Inferior parietal cortex (tissue), 1 donor: ENCODE measurements around the gene HAPLN1.

Experiments
- DNase-seq: peaks from one replicate; pipeline ENCODE4 v3.0.0-alpha.2; 2016; ENCODE audit errors: extremely low spot score

The HAPLN1 gene

GRCh38 chr5:83718195-83718825 is 2.3 kb downstream of the HAPLN1 start:
- DNase-seq: peak; percentile 79

DNA sequence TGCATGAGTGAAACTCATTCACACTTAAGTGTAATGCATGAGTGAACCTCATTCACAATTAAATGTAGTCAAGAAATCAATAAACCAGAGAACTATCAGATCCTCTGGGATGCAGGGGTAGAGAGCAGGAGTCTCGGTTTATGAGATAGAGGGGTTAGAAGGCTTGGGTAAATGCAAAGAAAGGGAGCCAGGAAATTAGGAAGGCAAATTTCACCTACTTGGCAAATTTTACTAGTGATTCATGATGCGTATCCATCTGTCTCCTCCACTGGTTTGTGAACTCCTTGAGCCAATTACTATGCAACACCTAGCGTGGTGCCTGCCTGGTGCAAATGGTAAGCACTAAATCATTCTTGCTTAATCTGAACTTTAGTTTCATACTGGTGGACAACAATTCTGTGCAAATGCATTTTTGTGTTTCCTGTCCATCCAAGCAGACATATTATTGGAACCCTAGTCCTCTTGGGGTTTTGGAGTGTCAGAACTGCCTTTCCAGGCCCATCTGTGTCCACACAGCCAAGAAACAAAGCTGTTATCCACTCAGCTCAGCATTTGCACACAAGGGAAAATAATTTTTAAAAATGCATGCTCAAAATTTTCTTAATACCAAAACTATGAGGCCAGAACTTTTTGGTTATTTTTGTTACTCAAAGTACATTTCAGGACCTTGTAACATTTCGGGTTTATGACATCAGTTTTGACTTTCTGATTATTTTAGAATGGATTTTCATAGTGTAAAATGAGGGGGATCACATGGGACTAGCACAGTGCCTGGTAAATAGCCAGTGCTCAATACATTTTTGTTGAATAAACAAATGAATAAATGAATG is 5.2 kb downstream of the HAPLN1 start:
- no peak for DNase-seq

GRCh38 chr5:83714810-83715209 is 5.8 kb downstream of the HAPLN1 start:
- no peak for DNase-seq

GRCh38 chr5:83711982-83712601 is 8.6 kb downstream of the HAPLN1 start:
- peak; percentile 82 for DNase-seq

DNA sequence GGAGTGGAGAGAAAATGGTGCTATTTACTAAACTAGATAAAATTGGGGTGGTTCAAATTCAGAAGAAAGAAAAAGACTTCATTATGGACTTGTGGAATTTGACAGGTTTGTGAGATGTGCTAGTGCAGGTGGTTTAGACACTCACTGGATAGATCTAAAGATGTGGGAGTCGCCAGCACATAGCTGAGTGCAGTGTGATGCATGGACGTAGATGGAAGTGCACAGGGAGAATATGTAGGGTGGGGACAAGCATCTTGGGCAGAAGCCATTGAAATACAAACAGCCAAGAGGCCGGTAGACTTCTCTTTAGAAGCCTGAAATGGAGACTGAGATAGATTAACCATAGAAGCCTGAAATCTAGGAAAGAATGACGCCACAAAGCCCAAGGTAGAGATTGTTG is 10.7 kb downstream of the HAPLN1 start:
- DNase-seq: no peak

GRCh38 chr5:83708170-83708569 is 12.5 kb downstream of the HAPLN1 start:
- no peak for DNase-seq

DNA sequence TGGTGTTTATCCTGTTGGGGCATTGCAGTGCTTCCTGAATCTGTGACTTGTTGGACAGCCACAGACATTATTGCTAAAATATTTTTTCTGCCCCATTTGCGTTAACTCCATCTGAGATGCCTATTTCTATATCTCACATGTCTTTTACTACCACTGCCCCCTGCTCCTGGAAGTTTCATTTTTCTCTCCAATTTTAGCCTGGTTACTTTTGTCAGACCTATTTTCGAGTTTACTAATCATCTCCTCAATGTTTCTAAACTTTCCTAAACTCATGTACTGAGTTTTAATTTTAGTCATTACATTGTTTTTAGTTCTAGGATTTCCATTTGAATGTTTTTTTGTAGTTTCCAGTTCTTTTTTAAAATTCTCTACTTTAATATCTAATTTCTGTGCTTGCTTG is 17.6 kb downstream of the HAPLN1 start:
- DNase-seq: no peak

DNA sequence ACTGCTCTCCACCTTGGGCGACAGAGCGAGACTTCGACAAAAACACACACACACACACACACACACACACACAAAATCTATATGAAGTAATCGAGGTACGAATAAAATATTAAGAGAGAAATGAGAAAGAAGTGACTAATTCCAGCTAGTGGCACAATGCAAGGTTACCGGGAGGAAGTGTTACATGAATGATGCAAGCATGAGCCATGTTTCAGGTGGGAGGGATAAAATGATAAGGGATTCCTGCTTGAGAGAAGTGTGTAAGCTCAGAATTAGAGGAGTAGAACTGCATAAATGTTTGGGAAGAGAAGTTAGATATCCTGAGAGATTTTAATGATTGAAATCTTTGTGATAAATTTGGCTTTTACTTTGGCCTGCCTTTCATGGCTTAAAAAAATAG is 18.8 kb downstream of the HAPLN1 start:
- no peak for DNase-seq

DNA sequence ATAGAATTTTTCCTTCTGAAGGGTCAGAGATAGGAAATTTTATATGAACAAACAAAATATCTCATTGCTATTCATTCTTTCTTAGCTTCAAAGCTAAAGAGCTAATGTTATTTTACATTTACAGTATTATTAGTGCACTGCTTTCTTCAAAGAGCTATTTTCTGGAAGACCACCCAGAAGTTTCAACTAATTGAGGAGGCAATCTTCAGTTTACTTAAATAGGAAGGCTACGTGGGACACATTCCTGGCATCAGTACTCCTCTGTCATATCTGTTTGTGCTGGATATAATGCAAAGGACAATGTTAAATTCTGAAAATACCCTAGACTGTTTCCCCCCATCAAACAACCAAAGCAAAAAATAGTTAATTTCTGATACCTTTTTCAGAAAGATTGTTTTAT is 30.8 kb downstream of the HAPLN1 start:
- no peak for DNase-seq

GRCh38 chr5:83688281-83688680 is 32.4 kb downstream of the HAPLN1 start:
- DNase-seq: no peak

- no peak for DNase-seq
Observed at GRCh38 chr5:83687124-83687619, 33.5 kb downstream of the HAPLN1 start.

GRCh38 chr5:83686251-83686650 is 34.4 kb downstream of the HAPLN1 start:
- no peak for DNase-seq

DNA sequence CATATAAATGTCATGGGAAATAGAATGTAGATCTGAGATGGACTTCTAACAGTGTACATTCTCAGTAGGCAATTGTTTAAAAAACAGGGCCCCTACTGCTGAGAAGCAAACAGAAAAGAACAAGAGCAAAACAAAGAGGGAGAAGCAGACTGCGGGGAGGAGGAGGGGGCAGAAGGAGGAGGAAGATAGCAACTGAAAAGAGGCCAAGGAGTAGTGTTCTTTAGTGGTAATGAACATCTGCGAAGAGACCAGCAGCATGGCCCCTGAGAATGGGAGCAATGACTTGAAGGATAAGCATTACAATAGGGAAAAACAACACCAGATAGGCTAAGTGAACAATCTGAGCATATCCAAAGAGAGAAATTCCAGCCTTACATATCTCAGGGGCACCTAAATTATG is 36.8 kb downstream of the HAPLN1 start:
- no peak for DNase-seq

- no peak for DNase-seq
Observed at GRCh38 chr5:83672646-83673045, 48.0 kb downstream of the HAPLN1 start.

- no peak for DNase-seq
Observed at GRCh38 chr5:83672158-83672557, 48.5 kb downstream of the HAPLN1 start.

DNA sequence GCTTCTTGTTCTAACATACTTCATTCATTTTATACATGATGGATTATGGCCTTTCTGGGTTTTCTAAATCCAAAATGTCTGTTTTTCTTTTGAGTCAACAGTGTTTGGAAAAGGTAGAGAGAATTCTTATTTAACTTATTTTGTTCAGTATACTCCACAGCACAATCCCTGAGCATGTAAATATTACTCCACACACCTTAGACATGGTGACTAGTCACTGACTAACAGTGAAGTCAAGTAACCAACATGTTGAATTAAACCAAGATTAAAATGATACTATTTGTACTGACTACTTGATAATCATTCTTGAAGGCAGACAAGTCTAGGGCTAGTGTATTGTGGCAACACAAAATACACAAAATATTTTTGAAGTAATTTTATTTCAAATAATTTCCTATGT is 55.0 kb downstream of the HAPLN1 start:
- no peak for DNase-seq

DNA sequence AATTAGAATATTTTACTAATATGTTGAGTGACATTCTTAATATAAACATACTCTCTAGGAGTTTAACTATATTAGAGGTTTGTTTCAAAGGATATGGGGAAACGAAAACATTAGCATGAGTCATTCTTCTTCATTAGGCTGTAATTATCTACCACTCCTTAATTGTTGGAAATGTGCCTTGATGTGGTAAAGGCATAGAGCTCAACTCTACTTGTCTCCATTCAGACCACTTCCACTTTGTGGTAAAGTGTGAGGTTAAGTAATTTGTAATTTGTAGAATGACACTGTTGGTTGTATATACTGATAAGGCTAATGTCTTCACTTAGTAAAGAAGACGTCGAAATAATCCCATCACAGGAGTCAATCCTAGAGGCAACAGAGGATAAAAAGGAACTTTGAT is 58.1 kb downstream of the HAPLN1 start:
- DNase-seq: no peak

DNA sequence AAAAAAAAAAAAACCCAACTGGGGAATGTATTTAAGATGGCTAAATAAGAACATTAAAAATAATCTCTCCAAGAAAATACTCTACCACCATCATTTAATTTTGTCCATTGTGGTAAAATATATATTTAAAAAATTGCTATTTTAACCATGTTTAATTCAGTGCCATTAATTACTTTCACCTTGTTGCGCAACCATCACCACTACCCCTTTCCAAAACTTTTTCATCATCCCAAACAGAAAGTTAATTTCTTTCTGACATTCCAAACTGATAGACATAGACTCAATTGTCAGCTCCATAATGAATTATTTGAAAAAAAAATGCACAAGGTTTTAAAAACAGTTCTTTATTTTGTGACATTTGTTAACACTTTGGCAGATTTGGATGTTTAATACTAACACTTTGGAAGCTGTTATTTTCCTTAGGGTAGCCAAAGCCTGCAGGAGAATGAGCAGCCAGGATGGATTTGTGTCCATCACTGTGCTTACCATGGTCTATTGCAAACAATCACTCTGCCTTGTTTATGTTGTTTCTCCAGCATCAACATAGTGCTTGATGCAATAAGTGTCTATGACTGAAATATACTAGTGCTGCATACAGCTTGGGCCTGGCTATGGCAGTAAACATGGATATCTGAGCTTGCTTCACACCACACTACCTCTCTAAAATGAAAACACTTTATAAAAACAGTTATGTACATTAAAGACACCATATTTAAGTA is 62.7 kb downstream of the HAPLN1 start:
- DNase-seq: no peak

DNA sequence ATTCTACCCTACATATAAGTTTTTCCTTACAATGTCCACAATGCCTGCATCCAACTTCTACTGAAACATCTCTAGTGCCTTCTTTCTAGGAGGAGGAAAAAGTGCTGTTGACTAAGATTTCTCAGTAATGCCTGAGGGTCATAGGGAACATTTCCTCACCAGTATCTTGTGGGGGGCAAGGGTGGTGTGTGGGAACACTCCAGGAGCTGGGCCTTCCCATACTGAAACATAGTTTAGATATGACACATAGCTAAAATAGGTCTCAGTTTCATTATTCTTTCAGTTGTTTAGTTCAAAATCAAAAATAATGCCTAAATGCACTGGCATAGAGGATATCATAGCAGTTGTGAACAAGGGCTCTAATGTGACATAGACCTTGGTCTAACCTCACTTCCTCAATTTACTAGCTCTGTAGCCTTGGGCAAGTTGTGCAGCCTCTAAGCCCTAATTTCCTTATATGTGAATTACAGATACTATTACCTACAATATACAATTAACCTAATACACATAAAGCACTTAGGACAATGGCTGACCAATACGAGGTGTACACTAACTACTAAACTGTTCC is 66.1 kb downstream of the HAPLN1 start:
- no peak for DNase-seq

DNA sequence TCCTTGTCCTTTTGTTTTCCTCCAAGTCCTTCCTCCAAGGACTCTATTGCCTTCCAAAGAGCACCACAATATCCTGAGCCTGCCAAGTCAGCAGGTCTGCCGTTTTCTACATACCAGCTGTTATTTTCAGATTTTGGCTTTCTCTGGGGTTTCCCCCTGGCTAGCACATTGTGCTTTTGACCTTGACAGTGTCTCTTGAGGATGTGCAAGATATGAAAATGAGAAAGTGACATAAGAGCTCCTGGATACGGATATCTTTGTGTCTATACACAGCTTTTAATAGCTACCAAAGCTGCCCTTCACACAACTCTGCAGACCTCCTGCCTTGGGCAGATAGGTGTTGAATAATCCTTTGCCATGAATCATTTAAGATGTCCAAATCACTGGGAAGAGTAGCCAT is 67.0 kb downstream of the HAPLN1 start:
- DNase-seq: no peak

DNA sequence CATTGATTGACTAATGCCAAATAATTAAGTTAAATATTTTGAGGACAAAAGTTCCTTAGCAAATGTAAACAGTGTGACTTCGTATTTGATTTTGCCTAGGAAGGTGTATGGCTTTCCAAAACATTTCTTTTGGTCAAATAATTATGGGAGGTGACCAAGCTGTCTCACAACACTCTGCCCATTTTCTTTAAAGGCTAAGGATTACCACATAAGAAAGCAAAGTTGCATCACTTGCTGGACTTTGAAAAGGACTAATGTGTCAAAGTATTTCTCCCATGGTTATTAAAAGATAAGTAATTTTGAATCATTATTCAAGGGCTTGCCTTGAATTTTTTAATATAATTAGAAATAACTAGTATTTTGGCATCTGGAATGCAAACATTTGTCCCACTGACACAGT is 74.7 kb downstream of the HAPLN1 start:
- DNase-seq: no peak

DNA sequence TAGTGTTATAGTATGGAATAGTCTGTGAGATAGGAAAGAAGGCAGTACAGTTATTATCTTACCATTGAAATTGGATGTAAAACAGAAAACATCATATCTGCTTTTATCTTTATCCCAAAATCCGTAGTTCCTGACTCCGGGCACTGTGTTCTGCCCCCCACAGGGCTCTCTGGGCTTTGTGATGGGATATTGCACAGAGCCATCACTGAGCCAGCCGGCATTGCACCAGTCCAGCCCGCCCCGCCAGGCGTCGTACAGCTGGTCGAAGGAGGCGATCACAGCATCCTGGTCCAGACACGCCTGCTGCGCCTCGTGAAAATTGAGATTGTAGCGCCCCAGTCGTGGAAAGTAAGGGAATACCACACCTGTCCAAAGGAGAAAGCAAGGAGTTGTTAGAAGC is 76.4 kb downstream of the HAPLN1 start:
- DNase-seq: no peak
